Colonic mucosa (tissue), 4 donors: ENCODE data around the gene SLC4A11. TPM values are rescaled to one million over a fixed set of nuclear protein-coding genes. Genes with fewer than 3 reads are reported as not detected.

Experiments
- DNase-seq: peaks from one replicate; pipeline ENCODE4 v3.0.0-alpha.2; 2020
- H3K27ac ChIP-seq: fragments of 200-600 bp; one replicate; pipeline ENCODE4 v1.8.0; 2021
- H3K27me3 ChIP-seq: fragments of 200-600 bp; one replicate; pipeline ENCODE4 v1.8.0; 2021
- H3K36me3 ChIP-seq: fragments of 200-600 bp; one replicate; pipeline ENCODE4 v1.8.0; 2021
- H3K4me1 ChIP-seq: fragments of 200-600 bp; one replicate; pipeline ENCODE4 v1.8.0; 2021; ENCODE audit warnings: mild to moderate bottlenecking
- H3K4me3 ChIP-seq: fragments of 200-600 bp; one replicate; pipeline ENCODE4 v1.8.0; 2021
- H3K9ac ChIP-seq, 2 donors: one replicate each; pipeline ENCODE4 v1.7.0; 2013; ENCODE audit warnings: control low read depth in 2 of 2, low read depth in 2 of 2, low read length in 2 of 2
- H3K9me3 ChIP-seq: fragments of 200-600 bp; one replicate; pipeline ENCODE4 v1.8.0; 2021
- intact Hi-C: fragments of 100-400 bp; cut with DNase I; formaldehyde crosslinking; loops from one replicate; pipeline ENCODE4 v1.14.1; 2022
- total RNA-seq, 2 donors: library from RNA; stranded (reverse); fragmentation: NEBNext Ultra II Directional in 1 of 2; extraction: Animal tissue kit (Norgen Biotek cat#: 25700) in 1 of 2; gene quantifications; one replicate each; pipeline ENCODE4 v1.2.1, GENCODE V29; 2021
- TF ChIP-seq, protein P1 (sequence below): fragments of 200-600 bp; IDR thresholded peaks from one replicate; pipeline ENCODE4 v1.8.0; 2022; ENCODE audit warnings: antibody characterized with exemption, mild to moderate bottlenecking
- donor health status: healthy.
- donor health status: DM: no; HTN: no; CAD: no.
- donor health status: DM: no; HTN: no; CAD: no.

Gene SLC4A11
- total RNA-seq, 2 donors from 2014 or later = 1.2 to 2.6 TPM

DNA sequence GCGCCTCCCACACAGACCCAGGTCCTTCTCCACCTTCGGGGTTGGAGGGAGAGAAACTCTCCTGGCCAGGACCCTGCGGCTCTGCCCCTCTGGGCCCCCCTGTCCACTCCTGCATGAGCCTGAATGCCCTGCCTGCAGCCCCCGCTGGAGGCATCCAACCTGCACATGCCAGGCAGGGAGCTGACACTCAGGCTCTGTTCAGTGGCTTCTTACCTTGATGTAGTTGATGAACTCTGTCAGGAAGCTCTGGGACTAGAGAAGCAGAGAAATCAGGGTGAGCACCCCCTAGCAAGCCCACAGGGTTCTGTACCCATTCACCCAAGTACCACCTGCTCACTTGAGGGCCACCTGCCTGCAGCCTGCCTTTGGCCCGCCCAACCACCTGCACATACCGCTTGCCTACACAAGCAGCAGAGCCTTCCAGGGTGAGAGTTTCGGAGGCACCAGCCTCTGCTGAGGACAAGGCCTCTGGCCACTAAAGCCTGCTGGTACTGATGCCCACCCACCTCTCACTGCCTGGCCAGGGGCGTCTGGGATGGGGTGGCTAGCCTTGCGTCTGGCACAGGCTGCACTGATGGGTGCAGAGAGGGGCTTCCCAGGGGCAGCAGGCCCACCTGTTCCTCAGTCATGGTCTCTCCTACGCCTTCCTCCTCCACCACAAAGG lies 44.2 kb downstream of the SLC4A11 start:
- peaks cover 30% of the 10 kb centered on the region for H3K36me3 ChIP-seq
- no peak overlapping the region for H3K27ac ChIP-seq
- TF ChIP-seq, protein P1, sequence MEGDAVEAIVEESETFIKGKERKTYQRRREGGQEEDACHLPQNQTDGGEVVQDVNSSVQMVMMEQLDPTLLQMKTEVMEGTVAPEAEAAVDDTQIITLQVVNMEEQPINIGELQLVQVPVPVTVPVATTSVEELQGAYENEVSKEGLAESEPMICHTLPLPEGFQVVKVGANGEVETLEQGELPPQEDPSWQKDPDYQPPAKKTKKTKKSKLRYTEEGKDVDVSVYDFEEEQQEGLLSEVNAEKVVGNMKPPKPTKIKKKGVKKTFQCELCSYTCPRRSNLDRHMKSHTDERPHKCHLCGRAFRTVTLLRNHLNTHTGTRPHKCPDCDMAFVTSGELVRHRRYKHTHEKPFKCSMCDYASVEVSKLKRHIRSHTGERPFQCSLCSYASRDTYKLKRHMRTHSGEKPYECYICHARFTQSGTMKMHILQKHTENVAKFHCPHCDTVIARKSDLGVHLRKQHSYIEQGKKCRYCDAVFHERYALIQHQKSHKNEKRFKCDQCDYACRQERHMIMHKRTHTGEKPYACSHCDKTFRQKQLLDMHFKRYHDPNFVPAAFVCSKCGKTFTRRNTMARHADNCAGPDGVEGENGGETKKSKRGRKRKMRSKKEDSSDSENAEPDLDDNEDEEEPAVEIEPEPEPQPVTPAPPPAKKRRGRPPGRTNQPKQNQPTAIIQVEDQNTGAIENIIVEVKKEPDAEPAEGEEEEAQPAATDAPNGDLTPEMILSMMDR = no peak
- no peak overlapping the region for H3K4me3 ChIP-seq
- intact Hi-C loops = no loop called here
- H3K4me1 ChIP-seq = no peaks in the 10 kb centered on the region
- H3K9me3 ChIP-seq = no peaks in the 10 kb centered on the region
- H3K27me3 ChIP-seq = no peaks in the 10 kb centered on the region
- no peak overlapping the region for H3K9ac ChIP-seq
- DNase-seq = no peak

DNA sequence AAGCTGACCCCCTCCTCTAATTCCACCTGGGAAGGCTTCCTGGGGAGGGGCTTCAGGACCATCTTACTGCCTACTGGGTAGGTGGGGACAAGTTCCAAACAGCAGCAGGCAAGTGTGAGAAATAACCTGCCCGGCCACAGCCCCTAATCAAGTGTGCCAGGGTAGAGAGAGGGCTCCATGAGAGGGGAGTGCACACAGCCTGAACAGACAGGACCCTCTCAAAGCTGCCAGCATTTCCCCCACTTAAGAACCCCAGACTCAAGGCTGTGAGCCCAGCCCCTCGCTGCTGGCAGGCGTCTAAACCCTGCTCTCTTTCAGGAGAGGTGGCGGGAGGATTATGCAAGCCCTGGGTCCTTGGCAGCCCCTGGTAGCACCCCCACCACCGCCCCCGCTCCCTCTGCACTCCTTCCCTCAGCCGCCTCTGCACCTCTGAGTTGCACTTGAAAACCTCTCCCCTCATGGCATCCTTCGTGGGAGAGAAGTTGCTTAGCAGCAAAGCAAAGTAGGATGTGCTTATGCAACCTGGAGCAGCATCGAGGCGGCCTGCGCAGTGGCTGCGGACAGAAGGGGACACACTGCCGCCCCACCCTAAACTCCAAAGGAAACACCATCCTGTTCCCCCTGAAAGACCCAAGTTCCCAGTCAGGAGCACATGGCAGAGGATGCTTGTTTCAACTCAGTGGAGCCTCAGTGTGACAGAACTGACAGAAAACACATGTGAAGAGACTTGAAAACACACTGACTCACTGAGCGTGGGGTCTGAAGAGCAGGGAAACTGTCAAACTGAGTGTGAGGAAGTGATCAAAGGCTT lies 45.0 kb downstream of the SLC4A11 start:
- intact Hi-C loops = no loop called here
- H3K27ac ChIP-seq = no peak overlapping the region
- H3K9ac ChIP-seq = no peak overlapping the region
- H3K36me3 ChIP-seq = peaks cover 25% of the 10 kb centered on the region
- no peaks in the 10 kb centered on the region for H3K9me3 ChIP-seq
- H3K4me3 ChIP-seq = no peak overlapping the region
- DNase-seq = no peak
- TF ChIP-seq, protein P1 = no peak
- H3K27me3 ChIP-seq = no peaks in the 10 kb centered on the region
- H3K4me1 ChIP-seq = no peaks in the 10 kb centered on the region

DNA sequence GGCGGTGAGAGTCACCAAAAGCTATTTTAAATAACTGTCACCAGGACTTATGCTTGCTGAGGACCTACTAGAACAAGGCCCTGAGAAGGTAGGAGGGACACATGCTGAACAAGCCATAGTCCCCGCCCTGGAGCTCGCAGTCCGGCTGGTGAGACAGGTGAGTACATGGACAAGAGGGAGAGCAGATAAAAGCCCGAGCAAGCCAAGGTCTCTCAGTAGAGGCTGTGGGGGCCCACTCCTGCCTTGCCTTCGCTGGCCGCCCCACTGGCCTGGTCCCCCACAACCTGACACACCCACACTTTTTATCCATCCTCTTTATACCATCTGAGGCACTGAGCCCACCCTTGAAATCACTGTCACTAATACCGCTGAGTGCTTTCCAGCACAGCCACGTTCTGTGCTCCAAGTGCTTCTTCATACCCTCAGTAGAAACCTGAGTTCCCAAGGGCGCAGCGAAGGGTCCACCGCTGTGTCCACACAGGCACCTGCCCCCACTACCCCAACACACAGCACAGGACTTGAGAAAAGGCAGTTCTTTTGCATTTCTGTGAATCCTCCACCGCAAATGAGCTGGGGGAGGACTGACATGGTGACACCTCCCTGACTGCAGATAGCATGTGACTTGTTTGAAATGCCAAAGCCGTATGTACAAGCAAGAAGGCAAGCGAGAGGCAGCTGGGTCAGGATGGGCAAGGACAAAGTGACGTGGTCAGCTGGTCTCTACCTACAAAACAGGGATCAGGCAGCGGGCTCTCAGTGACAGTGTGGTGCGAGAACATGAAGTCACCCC lies 46.6 kb downstream of the SLC4A11 start:
- Histone ChIP-seq H3K27me3 (no peaks in the 10 kb centered on the region), H3K4me1 (no peaks in the 10 kb centered on the region), H3K36me3 (peaks cover 25% of the 10 kb centered on the region), H3K9me3 (no peaks in the 10 kb centered on the region), H3K4me3 (no peak overlapping the region), H3K9ac (no peak overlapping the region), H3K27ac (no peak overlapping the region)
- TF ChIP-seq, protein P1 = no peak
- intact Hi-C loops = no loop called here
- no peak for DNase-seq

DNA sequence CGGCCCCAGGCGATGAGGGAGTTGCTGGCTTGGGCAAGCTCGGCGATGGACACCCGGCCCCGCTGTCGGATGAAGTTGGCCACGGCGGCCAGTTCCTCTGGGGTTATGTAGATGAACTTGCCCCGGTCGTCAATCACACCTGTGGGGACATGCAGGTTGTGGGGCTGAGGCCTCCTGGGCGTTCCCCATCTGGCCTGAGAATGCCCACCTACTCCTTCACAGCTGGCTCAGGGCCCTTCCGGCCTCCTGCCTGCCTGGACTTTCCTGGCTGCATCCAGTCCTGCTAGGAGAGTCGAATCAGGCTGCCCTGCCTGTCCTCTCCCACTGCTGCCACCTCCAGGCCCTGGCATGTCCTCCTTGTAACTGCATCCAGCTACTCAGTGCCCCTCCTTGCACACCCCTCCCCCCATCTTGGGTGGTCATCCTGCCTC lies 48.3 kb downstream of the SLC4A11 start:
- no peak overlapping the region for H3K4me3 ChIP-seq
- no peaks in the 10 kb centered on the region for H3K27me3 ChIP-seq
- H3K4me1 ChIP-seq = no peaks in the 10 kb centered on the region
- peaks cover 25% of the 10 kb centered on the region for H3K36me3 ChIP-seq
- H3K9ac ChIP-seq = no peak overlapping the region
- intact Hi-C loops = no loop called here
- DNase-seq = no peak
- TF ChIP-seq, protein P1 = no peak
- no peak overlapping the region for H3K27ac ChIP-seq
- no peaks in the 10 kb centered on the region for H3K9me3 ChIP-seq

DNA sequence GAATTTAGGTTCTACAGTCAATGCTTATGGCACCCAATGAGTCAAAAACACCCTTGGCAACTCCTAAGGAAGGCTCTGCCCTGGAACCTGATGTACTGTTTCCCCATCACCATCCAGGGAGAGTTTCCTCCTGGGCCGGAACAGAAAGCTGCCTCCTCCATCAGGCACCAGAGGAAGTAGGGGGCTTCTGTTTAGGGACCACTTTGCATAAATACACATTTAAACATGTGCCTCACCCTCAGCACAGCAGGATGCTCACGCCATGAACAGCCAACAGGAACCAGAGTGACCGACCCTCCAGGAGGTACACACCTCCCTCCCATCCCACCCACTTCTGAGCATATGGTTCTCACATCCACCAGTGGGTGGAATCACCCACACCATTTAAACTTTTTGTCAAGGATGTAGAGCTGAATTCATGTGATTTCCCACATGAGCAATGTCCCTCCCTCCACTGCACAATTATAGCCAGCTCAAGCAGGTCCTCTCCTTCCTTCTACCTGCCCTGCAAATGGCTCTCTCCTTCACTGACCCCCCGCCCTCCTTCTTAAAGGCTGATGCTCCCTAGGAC lies 49.3 kb downstream of the SLC4A11 start:
- intact Hi-C loops = no loop called here
- no peak for DNase-seq
- TF ChIP-seq, protein P1 = no peak

More for the DNA sequence above, 49.3 kb downstream of the SLC4A11 start:
- no peaks in the 10 kb centered on the region for H3K9me3 ChIP-seq
- H3K4me1 ChIP-seq = no peaks in the 10 kb centered on the region
- H3K27ac ChIP-seq = no peak overlapping the region
- no peak overlapping the region for H3K9ac ChIP-seq
- H3K27me3 ChIP-seq = no peaks in the 10 kb centered on the region
- H3K4me3 ChIP-seq = no peak overlapping the region
- H3K36me3 ChIP-seq = peaks cover 20% of the 10 kb centered on the region
